Endothelial cell of umbilical vein (primary cell): ENCODE results near the gene ZCCHC4.

Experiments used
- CTCF ChIP-seq, 2 donors: IDR thresholded peaks; 1 replicate in 1 of 2; 2 replicates in 1 of 2; pipeline ENCODE4 v1.5.1; 2011; ENCODE audit warnings: low read length in 2 of 2, mild to moderate bottlenecking in 2 of 2, moderate library complexity in 2 of 2, control low read depth in 1 of 2, inconsistent platforms in 1 of 2, low read depth in 1 of 2; ENCODE audit not compliant: insufficient read depth in 1 of 2; ENCODE audit errors: extremely low read depth in 1 of 2
- EZH2 ChIP-seq: IDR thresholded peaks from 2 replicates; pipeline ENCODE4 v1.6.1; 2012; ENCODE audit warnings: borderline replicate concordance, low read depth, mild to moderate bottlenecking, moderate library complexity, low read length, inconsistent platforms; ENCODE audit not compliant: severe bottlenecking
- FOS ChIP-seq: IDR thresholded peaks from 2 replicates; pipeline ENCODE4 v1.6.1; 2011; ENCODE audit warnings: mild to moderate bottlenecking, low read length, moderate library complexity, borderline replicate concordance; ENCODE audit not compliant: insufficient read depth
- GATA2 ChIP-seq: IDR thresholded peaks from 2 replicates; pipeline ENCODE4 v1.7.0; 2011; ENCODE audit warnings: low read depth, mild to moderate bottlenecking, moderate library complexity, mixed read lengths, low read length; ENCODE audit not compliant: insufficient read length, insufficient read depth
- MAX ChIP-seq: IDR thresholded peaks from 2 replicates; pipeline ENCODE4 v1.6.1; 2011; ENCODE audit not compliant: insufficient read depth, insufficient read length
- POLR2A ChIP-seq: IDR thresholded peaks from 2 replicates; pipeline ENCODE4 v1.6.1; 2012; ENCODE audit warnings: low read depth, mild to moderate bottlenecking, control low read depth, low read length
- POLR2AphosphoS5 ChIP-seq: IDR thresholded peaks from 2 replicates; pipeline ENCODE4 v1.6.1; 2012; ENCODE audit warnings: low read depth, mild to moderate bottlenecking, control low read depth, low read length, moderate library complexity; ENCODE audit not compliant: insufficient read depth

GRCh38 chr4:25346913-25347312 lies 34.3 kb downstream of the ZCCHC4 start:
- TF ChIP-seq EZH2: no peak
- TF ChIP-seq CTCF (IDR thresholded peaks at IDR 0.05; ENCODE audit: extremely low read depth in 1 of 2, insufficient read depth in 1 of 2, low read depth in 1 of 2, low read length in 2 of 2): no peak
- no peak for TF ChIP-seq POLR2AphosphoS5
- TF ChIP-seq FOS: no peak
- TF ChIP-seq POLR2A: no peak
- TF ChIP-seq MAX: no peak
- TF ChIP-seq GATA2: no peak
